Thyroid gland (tissue), 4 donors: Measurements from ENCODE around the gene C7orf57.

Source experiments
- CTCF ChIP-seq, 6 experiments: fragments of 200-600 bp in 3 of 6; fragments of 450-650 bp in 3 of 6; sonication (generic) in 3 of 6; IDR thresholded peaks; one replicate each; pipeline ENCODE4 v1.5.1; 2016 to 2019; ENCODE audit warnings: antibody characterized with exemption in 6 of 6, mild to moderate bottlenecking in 2 of 6, inconsistent platforms in 1 of 6, moderate library complexity in 1 of 6
- POLR2A ChIP-seq, 2 donors: fragments of 450-650 bp; IDR thresholded peaks; one replicate each; pipeline ENCODE4 v1.6.1; 2017; ENCODE audit warnings: antibody characterized with exemption in 2 of 2, mild to moderate bottlenecking in 2 of 2, moderate library complexity in 1 of 2

- TF ChIP-seq CTCF (IDR thresholded peaks at IDR 0.05), result no peak
- no peak for TF ChIP-seq POLR2A (IDR thresholded peaks at IDR 0.05)
Measured at GRCh38 chr7:48035967-48036478, 680 bp downstream of the C7orf57 start.
